NCI-H1048 (cell line): Measurements from ENCODE around the gene TRNAU1AP.
A peak's percentile ranks its signal among the peaks of the same experiment; 100 is the strongest.
"Not testable (repeated sequence)": the region's sequence is repeated elsewhere in the genome, so short reads cannot be mapped to it uniquely, and the experiment has no call there.

Source experiments
- DNase-seq: peaks from one replicate; lab custom pipeline; 2025; lab: John Stamatoyannopoulos, UW

The TRNAU1AP gene

GRCh38 chr1:28552758-28553663 lies at the start of gene TRNAU1AP:
Gene TRNAU1AP, plus strand, starts transcription at chr1:28553085. Its CDS starts 26 bp downstream, at chr1:28553111.
- DNase-seq, result peak; percentile 95

- no peak for DNase-seq
These were observed 49.8 kb upstream of the TRNAU1AP start for GRCh38 chr1:28503117-28503516.

- DNase-seq, result peak; percentile 97
These were observed 47.3 kb upstream of the TRNAU1AP start, which contains the start of gene RCC1 for GRCh38 chr1:28505406-28506187. Gene RCC1, plus strand, starts transcription at chr1:28506043. Its CDS starts 23,824 bp downstream, at chr1:28529867.

- no peak for DNase-seq
These were observed 46.0 kb upstream of the TRNAU1AP start for GRCh38 chr1:28506907-28507246.

GRCh38 chr1:28507247-28507645 lies 45.6 kb upstream of the TRNAU1AP start:
- no peak for DNase-seq

GRCh38 chr1:28507646-28508434 lies 45.0 kb upstream of the TRNAU1AP start:
- no peak for DNase-seq

- DNase-seq, result no peak
These were observed 44.5 kb upstream of the TRNAU1AP start for GRCh38 chr1:28508435-28508754.

- no peak for DNase-seq
These were observed 43.1 kb upstream of the TRNAU1AP start for GRCh38 chr1:28509705-28510272.

- no peak for DNase-seq
These were observed 42.5 kb upstream of the TRNAU1AP start for GRCh38 chr1:28510273-28510969.

GRCh38 chr1:28510970-28511440 lies 41.9 kb upstream of the TRNAU1AP start:
- DNase-seq, result no peak

GRCh38 chr1:28512058-28512611 lies 40.8 kb upstream of the TRNAU1AP start:
- no peak for DNase-seq

GRCh38 chr1:28514445-28514933 lies 38.4 kb upstream of the TRNAU1AP start:
- not testable (repeated sequence) for DNase-seq

- DNase-seq, result no peak
These were observed 36.3 kb upstream of the TRNAU1AP start for GRCh38 chr1:28516518-28516956.

GRCh38 chr1:28517649-28517999 lies 35.3 kb upstream of the TRNAU1AP start:
- no peak for DNase-seq

- peak; percentile 74 for DNase-seq
These were observed 34.7 kb upstream of the TRNAU1AP start for GRCh38 chr1:28518000-28518744.

GRCh38 chr1:28518745-28519341 lies 34.0 kb upstream of the TRNAU1AP start:
- no peak for DNase-seq

- no peak for DNase-seq
These were observed 32.7 kb upstream of the TRNAU1AP start for GRCh38 chr1:28519946-28520725.

GRCh38 chr1:28520796-28521195 lies 32.1 kb upstream of the TRNAU1AP start:
- DNase-seq, result not testable (repeated sequence)
